Right lung (tissue), 10 donors: ENCODE data around the gene CIDEA. TPM values are rescaled to one million over a fixed set of nuclear protein-coding genes. Genes with fewer than 3 reads are reported as not detected.
"Not testable (repeated sequence)": the region's sequence is repeated elsewhere in the genome, so short reads cannot be mapped to it uniquely, and the experiment has no call there.

Experiments
- DNase-seq, 2 donors: peaks; one replicate each; pipeline ENCODE4 v3.0.0-alpha.2; 2013
- long read RNA-seq, 8 donors: transcript quantifications; one replicate each; lab custom pipeline, GENCODE V29; 2026
- polyA plus RNA-seq, 5 donors: library from polyadenylated mRNA; unstranded; fragments of 120-200 nt; gene quantifications; one replicate each; pipeline versions ENCODE4 v1.2.1 to v1.2.3, GENCODE V29; 2013; ENCODE audit warnings: inconsistent platforms in 1 of 5, low replicate concordance in 1 of 5; ENCODE audit not compliant: insufficient read length in 5 of 5, insufficient read depth in 1 of 5

The CIDEA gene, protein sequence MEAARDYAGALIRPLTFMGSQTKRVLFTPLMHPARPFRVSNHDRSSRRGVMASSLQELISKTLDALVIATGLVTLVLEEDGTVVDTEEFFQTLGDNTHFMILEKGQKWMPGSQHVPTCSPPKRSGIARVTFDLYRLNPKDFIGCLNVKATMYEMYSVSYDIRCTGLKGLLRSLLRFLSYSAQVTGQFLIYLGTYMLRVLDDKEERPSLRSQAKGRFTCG
- 1 to 10 TPM in 3 of 5 donors, under 1 TPM in 2; 0.37 to 2.4 (median 1.4) TPM for polyA plus RNA-seq
- long read RNA-seq, donor 1, partial matches to known transcripts = 0 of 1 reads
- long read RNA-seq, donor 1, other reads (novel, unspliced or antisense) = 0 of 1 reads
- long read RNA-seq, donor 2 = 0 reads
- long read RNA-seq, donor 3, partial matches to known transcripts = 0 of 1 reads
- long read RNA-seq, donor 3, other reads (novel, unspliced or antisense) = 0 of 1 reads
- long read RNA-seq, donor 4 = 0 reads
- long read RNA-seq, donor 5 = 0 reads
- long read RNA-seq, donor 6, partial matches to known transcripts = 0 of 1 reads
- long read RNA-seq, donor 6, other reads (novel, unspliced or antisense) = 0 of 1 reads
- long read RNA-seq, donor 7 = 0 reads
- long read RNA-seq, donor 8 = 0 reads

GRCh38 chr18:12254136-12254819 is at the start of gene CIDEA:
Gene CIDEA, plus strand, starts transcription at chr18:12254361. Its CDS starts 23 bp downstream, at chr18:12254384.
- DNase-seq = no peak

DNA sequence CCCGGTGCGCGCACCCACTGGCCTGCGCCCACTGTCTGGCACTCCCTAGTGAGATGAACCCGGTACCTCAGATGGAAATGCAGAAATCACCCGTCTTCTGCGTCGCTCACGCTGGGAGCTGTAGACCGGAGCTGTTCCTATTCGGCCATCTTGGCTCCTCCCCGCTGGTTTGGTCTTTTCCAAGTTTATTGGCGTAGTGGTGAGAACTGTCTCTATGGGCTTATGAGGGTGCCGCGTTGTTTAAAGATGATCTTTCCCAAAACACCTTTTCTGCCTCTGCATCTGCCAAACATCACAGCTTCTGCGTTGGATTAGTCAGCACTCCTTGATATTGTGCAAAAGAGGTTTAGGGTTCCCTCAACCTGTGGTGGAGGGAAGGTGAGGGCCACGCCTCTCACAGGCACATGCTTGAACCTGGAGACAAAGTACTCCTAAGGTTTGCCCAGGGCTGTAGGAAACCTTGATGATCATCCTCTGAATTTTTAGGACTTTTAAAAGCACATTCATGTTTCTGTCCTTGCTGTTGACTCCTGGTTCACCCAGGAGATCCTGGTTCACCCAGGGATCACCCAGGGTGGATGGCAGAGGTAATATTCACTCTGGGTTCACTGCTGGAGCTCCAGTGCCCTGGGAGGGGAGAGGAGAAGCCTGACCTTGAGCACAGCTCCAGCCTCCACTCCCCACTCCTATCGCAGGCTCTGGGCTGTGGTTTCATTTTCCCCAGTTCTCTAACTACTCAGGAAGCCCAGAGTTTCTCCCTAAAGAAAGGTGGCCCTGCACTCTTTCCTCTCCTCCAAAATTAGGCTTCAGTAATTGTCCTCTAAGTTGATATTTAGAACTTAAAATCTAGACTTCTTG is 45.6 kb upstream of the CIDEA start:
- DNase-seq = not testable (repeated sequence)

GRCh38 chr18:12212308-12212707 is 41.9 kb upstream of the CIDEA start:
- not testable (repeated sequence) for DNase-seq

DNA sequence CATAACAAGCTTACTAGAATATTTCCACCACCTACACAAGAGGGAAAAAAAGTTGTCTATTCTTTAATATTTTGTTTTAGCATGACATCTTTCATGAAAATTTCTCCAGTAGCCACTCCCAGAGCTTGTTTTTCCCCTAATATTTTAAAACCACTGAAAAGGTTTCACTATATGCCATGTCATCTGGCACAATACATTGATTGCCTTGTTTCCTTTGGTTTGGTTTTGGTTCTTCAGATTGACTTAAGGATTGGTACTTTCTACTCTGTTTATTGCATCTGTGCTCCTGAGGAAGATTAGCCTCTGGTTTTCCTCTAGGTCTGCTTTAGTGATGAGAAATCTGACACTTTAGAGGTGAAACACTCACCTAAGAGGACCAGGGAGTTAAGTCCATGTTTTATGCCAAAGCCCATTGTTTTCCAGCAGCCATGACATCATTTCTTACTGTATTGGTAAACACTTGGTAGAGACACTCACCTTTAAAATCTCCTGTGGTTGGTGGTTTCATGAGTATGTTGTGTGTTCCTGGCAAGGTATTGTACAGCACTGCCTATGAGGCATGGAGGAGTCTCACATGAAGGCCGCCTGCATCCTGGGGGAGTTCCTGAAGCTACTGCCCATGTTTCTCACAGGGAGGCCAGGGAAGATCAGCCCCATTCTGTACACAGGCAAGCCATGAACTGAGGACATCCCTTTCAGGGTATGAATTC is 39.7 kb upstream of the CIDEA start:
- DNase-seq = not testable (repeated sequence)

DNA sequence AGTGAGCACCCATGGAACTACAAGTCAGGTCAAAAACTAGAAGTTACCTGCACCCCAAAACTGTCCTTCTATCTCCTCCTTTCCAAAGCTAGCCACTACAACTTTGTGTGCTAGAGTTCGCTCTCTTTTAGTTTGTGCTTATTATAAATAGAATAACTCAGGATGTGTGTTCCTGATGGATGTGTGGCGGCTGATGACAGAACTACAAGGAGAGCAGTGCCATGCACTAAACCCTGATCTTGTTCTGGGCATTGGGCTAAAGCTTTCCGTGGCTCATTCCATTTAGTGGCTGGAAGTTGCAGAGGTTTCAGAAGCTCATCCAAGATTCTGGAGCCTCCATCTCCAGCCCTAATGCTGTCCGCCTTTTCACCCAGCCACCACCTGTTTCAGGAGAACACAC is 37.7 kb upstream of the CIDEA start:
- DNase-seq = not testable (repeated sequence)

DNA sequence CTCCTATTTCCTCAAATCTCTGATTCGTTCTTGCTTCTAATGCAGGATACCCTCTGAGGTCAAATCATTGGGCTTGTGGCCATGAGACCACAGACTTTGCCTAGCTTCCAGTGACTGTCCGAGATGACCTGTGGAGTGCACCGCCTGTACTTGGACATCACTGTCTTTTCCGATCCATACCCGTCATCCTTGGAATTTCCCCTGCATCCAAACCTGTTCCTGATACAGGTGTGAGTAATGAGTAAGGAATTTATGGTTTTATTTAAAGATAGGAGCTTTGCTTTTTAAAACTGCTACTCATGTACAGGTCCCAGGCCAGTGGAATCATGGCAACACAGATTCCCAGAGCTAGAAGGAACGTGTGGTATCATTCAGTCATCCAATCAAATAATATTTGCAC is 35.6 kb upstream of the CIDEA start:
- DNase-seq = not testable (repeated sequence)

- DNase-seq = not testable (repeated sequence)
Measured at GRCh38 chr18:12222041-12222440, 32.1 kb upstream of the CIDEA start.

DNA sequence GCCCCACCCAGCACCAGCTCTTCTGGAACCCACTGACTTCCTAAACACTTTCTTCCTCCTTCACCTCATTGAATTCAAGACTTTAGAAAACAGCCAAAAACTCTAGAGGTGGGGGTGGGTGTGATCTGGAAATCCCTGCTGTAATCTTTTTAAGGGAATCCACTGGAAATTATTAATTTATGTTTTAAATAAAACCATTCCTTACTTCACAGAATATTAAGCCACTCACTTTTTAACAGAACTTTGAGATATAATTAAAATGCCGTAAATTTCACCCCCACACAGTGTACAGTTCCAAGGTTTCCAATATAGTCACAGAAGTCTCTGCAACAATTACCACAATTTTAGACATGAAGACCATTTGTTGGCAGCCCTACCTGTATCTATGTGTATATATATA is 30.8 kb upstream of the CIDEA start:
- not testable (repeated sequence) for DNase-seq

DNA sequence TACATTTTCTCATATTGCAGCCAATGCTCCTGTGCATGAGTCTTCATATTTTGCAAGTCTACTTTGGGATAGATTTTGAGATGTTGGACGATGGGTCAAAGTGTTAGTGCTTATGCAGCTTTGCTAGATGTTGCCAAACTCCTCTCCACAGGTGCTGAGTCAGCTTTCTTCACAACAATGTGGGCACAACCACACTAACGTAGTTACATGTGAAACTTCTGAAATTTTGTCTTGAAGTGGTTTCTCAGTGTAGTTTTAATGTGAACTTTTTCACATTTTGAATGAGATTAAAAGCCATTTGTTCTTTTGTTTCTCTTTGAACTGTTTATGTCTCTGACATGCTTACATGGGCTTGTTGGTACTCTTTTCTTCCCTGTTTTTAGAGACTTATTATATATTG is 27.4 kb upstream of the CIDEA start:
- not testable (repeated sequence) for DNase-seq

- DNase-seq = not testable (repeated sequence)
Measured at GRCh38 chr18:12227399-12228186, 26.6 kb upstream of the CIDEA start.

GRCh38 chr18:12228308-12228707 is 25.9 kb upstream of the CIDEA start:
- DNase-seq = not testable (repeated sequence)

DNA sequence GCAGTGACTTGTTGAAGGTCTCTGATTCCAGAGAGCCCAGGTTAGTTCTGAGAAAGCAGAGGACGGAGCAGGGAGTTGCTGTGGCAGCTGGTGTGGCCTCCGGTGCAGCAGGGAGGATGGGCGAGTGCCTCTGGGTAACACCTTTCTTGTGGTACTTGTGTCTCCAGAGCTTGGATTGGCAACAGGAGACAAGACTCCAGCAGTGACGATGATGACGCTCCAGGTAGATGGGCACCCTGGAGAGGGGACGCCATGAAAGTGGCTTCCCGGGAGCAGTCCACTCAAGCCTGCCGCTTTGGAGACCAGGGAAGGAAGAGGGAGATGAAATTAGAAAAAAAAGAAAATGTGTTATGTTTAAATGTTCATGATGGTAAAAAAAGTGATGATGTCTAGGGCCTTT is 23.6 kb upstream of the CIDEA start:
- not testable (repeated sequence) for DNase-seq

GRCh38 chr18:12231040-12231882 is 22.9 kb upstream of the CIDEA start:
- DNase-seq = no peak

DNA sequence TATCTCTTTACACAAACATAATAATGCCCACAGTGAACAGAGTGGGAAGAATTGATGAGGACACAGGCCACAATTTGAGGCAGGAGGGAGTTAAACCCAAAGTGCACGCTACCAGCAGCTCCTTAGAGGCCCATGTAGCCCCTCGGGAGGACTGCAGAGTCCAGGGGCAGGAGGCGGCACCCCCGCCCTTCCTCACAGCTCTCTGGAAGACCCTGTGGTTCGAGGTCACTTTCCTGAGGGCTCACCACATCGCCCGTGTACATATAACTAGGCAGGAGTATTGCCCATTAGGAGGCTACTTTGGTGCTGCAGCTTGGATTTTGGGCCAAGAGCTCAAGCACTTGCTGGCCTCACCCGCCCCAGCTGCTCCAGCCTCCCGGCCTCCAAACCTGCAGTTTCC is 22.2 kb upstream of the CIDEA start:
- no peak for DNase-seq

- DNase-seq = no peak
Measured at GRCh38 chr18:12233378-12233777, 20.8 kb upstream of the CIDEA start.

DNA sequence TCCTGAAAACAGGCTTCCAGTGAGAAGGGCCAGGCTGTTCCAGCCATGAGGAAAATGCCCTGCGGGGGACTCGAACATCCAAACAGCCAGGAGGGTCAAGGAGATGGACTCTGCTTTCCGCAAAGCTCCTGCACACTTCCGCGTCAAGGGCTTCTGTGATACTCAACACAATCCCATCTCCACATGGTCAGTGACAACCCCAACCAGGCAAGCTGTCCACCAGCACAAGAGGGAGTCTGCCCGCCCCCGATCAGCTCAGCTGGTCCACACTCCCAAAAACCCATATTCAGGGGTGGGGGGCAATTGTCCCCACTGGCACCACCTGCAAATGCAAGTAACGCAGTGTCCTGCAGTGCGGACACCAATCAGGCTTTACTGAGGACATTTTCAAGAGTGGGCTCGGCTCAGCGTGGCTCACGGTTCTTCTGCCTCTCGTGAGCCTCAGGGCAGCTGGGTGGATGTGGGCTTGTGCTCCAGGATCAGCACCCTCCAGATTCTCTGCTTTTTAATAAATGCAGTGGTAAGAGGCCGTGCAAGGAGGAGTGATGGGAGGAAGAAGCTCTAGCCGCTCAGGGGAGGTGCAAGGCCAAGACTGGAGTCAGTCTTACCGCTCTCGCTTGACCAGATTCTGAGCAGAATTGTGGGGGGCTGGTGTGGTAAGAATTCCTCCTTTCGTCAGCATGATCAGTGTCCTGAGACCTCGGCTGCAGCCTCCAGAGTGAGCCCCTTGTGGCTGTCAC is 19.5 kb upstream of the CIDEA start:
- DNase-seq = no peak

DNA sequence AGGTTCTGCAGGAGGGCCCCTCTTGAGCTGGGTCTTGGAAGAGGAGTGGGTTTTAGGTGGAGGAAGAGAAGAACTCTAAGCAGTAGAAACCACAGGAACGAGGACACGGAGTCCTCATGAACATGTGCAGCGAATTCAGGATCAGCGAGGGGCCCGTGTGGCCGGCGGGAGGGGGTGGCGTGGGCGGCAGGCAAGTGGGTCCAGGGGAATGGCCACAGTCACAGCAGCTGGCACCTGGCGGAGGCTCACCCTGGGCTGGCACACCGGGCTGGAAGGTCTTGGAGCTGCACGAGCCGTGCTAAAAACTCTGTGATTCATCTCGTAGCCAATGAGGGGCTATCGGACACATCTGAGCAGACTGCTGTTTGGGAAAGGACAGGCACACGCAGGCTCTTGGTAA is 18.0 kb upstream of the CIDEA start:
- DNase-seq = no peak
